ENCODE measurements around the gene ABCF1. TPM values are rescaled to one million over a fixed set of nuclear protein-coding genes. Genes with fewer than 3 reads are reported as not detected.
"Not testable (repeated sequence)": the region's sequence is repeated elsewhere in the genome, so short reads cannot be mapped to it uniquely, and the experiment has no call there.

The ABCF1 gene
- total RNA-seq (2022) (58.0 and 63.9 TPM in 2 replicates), Bru-seq, nascent RNA (percentile 87 among the genes with signal in this experiment), BruChase-seq, experiment 1, labeled RNA remaining after a 6-hour chase (percentile 92 among the genes with signal in this experiment), BruChase-seq, experiment 2, labeled RNA remaining after a 2-hour chase (percentile 85 among the genes with signal in this experiment)
- long read RNA-seq, transcript ABCF1-201 (25 exons, 3,481 nt), result major isoform, 35 of 114 reads
- long read RNA-seq, partial matches to known transcripts, result 18 of 114 reads
- long read RNA-seq, other reads (novel, unspliced or antisense), result 61 of 114 reads

DNA sequence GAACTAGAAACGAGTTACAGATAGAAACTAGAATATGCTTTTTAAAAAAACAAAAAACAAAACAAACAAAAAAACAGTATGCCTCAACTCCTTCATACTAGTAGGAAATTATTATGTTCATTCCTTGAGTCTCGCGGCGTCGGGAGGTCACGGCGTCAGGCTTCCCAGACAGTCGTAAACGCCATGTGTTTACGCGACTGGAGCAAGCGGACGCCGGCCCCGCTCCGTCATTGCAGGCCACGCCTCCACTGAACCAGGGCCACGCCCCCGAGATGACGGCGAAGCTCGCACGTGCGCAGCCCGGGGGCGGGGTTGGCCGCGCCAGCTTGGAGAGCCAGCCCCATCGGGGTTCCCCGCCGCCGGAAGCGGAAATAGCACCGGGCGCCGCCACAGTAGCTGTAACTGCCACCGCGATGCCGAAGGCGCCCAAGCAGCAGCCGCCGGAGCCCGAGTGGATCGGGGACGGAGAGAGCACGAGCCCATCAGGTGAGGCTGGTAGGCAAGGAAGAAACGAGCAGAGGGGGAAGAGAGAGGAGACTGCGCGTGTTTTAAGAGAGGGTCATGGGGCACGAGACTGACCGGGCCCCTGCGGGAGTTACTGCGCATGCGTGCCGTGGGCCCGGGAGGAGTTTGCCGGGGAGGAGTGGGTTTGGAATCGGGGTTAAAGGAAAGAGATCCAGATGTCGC lies at the start of gene ABCF1:
Gene ABCF1, plus strand, starts transcription at position 368 of the 687 bp plus-strand sequence. Its CDS starts 46 bp downstream, at position 414.
- peak within 1 kb of the TSS; percentile 92 for H3K4me3 Mint-ChIP-seq (ENCODE audit: unreplicated experiment)
- intact Hi-C loops (cut with micrococcal nuclease), result loop anchor here (1.0 kb wide), 1 partner anchor 15 kb away; the partner anchor contains the start of gene GNL1
- DNase-seq (ENCODE audit: unreplicated experiment), result peak; percentile 95
- H3K27ac Mint-ChIP-seq (ENCODE audit: low read depth, unreplicated experiment), result peak within 1 kb of the TSS; percentile 99
- no peaks in the 10 kb centered on the region for H3K27me3 Mint-ChIP-seq (ENCODE audit: insufficient read depth, unreplicated experiment)
- TF ChIP-seq, protein P1, sequence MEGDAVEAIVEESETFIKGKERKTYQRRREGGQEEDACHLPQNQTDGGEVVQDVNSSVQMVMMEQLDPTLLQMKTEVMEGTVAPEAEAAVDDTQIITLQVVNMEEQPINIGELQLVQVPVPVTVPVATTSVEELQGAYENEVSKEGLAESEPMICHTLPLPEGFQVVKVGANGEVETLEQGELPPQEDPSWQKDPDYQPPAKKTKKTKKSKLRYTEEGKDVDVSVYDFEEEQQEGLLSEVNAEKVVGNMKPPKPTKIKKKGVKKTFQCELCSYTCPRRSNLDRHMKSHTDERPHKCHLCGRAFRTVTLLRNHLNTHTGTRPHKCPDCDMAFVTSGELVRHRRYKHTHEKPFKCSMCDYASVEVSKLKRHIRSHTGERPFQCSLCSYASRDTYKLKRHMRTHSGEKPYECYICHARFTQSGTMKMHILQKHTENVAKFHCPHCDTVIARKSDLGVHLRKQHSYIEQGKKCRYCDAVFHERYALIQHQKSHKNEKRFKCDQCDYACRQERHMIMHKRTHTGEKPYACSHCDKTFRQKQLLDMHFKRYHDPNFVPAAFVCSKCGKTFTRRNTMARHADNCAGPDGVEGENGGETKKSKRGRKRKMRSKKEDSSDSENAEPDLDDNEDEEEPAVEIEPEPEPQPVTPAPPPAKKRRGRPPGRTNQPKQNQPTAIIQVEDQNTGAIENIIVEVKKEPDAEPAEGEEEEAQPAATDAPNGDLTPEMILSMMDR (IDR thresholded peaks at IDR 0.05; ENCODE audit: unreplicated experiment), result no peak
- peaks cover 25% of the 10 kb centered on the region for H3K36me3 Mint-ChIP-seq (ENCODE audit: insufficient read depth, unreplicated experiment)
- no peaks in the 10 kb centered on the region for H3K9me3 Mint-ChIP-seq (ENCODE audit: unreplicated experiment)
- ChIA-PET POLR2A (interaction anchor here (0.6 to 3.3 kb wide), 26 partner anchors 10 to 508 kb away, joined by 3 to 125 read pairs (median 4); partner anchors contain the start of genes DHX16, GNL1, MRPS18B and NRM), CTCF (interaction anchor here (0.6 to 1.4 kb wide), 7 partner anchors 14 to 259 kb away, joined by 3 to 6 read pairs (median 4); partner anchors contain the start of genes GNL1 and PRR3)
- no TSS peak for BruUV-seq (replicated peaks)
- peaks cover 43% of the 10 kb centered on the region for H3K4me1 Mint-ChIP-seq (ENCODE audit: insufficient read depth, unreplicated experiment)

DNA sequence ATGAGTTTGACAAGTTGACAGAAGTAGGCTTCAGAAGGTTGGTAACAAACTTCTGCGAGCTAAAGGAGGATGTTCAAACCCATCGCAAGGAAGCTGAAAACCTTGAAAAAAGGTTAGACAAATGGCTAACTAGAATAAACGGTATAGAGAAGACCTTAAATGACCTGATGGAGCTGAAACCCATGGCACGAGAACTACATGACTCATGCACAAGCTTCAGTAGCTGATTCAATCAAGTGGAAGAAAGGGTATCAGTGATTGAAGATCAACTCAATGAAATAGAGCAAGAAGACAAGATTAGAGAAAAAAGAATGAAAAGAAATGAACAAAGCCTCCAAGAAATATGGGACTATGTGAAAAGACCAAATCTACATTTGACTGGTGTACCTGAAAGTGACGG lies 49.3 kb upstream of the ABCF1 start:
- H3K27me3 Mint-ChIP-seq (ENCODE audit: insufficient read depth, unreplicated experiment); H3K9me3 Mint-ChIP-seq (ENCODE audit: unreplicated experiment); DNase-seq (ENCODE audit: unreplicated experiment); H3K27ac Mint-ChIP-seq (ENCODE audit: low read depth, unreplicated experiment); BruUV-seq (replicated peaks); intact Hi-C loops (cut with micrococcal nuclease); H3K36me3 Mint-ChIP-seq (ENCODE audit: insufficient read depth, unreplicated experiment); H3K4me3 Mint-ChIP-seq (ENCODE audit: unreplicated experiment): not testable (repeated sequence)
- peaks cover 12% of the 10 kb centered on the region for H3K4me1 Mint-ChIP-seq (ENCODE audit: insufficient read depth, unreplicated experiment)
- CTCF ChIA-PET, result interaction anchor here (0.7 to 3.3 kb wide), 4 partner anchors 9 to 23 kb away, joined by 3 to 26 read pairs (median 4); no protein-coding TSS in a partner anchor
- POLR2A ChIA-PET, result interaction anchor here (0.7 to 2.2 kb wide), 10 partner anchors 11 to 309 kb away, joined by 3 to 8 read pairs (median 4); partner anchors contain the start of gene TRIM26

DNA sequence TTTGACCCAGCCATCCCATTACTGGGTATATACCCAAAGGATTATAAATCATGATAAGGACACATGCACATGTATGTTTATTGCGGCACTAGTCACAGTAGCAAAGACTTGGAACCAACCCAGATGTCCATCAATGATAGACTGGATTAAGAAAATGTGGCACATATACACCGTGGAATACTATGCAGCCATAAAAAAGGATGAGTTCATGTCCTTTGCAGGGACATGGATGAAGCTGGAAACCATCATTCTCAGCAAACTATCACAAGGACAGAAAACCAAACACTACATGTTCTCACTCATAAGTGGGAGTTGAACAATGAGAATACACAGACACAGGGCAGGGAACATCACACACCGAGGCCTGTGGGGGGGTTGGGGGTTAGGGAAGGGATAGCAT lies 44.8 kb upstream of the ABCF1 start:
- BruUV-seq (replicated peaks), result not testable (repeated sequence)
- POLR2A ChIA-PET, result interaction anchor here (1.4 kb wide), 1 partner anchor 91 kb away, joined by 5 read pairs; the partner anchor contains the start of gene MRPS18B
- CTCF ChIA-PET, result interaction anchor here (1.5 kb wide), 1 partner anchor 33 kb away, joined by 3 read pairs; no protein-coding TSS in a partner anchor

DNA sequence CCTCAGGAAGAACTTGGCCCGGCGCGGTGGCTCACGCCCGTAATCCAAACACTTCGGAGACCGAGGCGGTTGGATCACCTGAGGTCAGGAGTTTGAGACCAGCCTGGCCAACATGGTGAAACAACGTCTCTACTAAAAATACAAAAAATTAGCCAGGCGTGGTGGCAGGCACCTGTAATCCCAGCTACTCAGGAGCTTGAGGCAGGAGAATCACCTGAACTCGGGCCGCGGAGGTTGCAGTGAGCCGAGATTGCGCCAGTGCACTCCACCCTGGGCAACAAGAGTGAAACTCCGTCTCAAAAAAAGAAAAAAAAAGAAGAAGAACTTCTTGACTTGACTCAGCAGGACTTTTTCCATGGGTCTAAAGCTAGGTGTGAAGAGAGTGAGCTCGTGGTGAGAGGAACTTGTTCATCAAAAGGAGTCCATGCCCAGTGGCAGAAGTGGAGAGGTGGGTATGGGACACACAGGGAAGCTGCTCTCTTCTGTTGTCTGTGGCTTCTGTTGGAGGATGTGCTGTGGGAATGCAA lies 41.8 kb upstream of the ABCF1 start:
- BruUV-seq (replicated peaks); H3K27ac Mint-ChIP-seq (ENCODE audit: low read depth, unreplicated experiment); H3K4me1 Mint-ChIP-seq (ENCODE audit: insufficient read depth, unreplicated experiment); intact Hi-C loops (cut with micrococcal nuclease); H3K36me3 Mint-ChIP-seq (ENCODE audit: insufficient read depth, unreplicated experiment); H3K9me3 Mint-ChIP-seq (ENCODE audit: unreplicated experiment); DNase-seq (ENCODE audit: unreplicated experiment); H3K4me3 Mint-ChIP-seq (ENCODE audit: unreplicated experiment); H3K27me3 Mint-ChIP-seq (ENCODE audit: insufficient read depth, unreplicated experiment): not testable (repeated sequence)
- POLR2A ChIA-PET, result interaction anchor here (0.7 to 1.2 kb wide), 4 partner anchors 12 to 44 kb away, joined by 3 to 6 read pairs (median 4); no protein-coding TSS in a partner anchor
- CTCF ChIA-PET, result interaction anchor here (1.5 to 5.0 kb wide), 4 partner anchors 8 to 49 kb away, joined by 3 to 115 read pairs (median 58); no protein-coding TSS in a partner anchor

More for the DNA sequence above, 44.8 kb upstream of the ABCF1 start:
- H3K4me1 Mint-ChIP-seq (ENCODE audit: insufficient read depth, unreplicated experiment); H3K27ac Mint-ChIP-seq (ENCODE audit: low read depth, unreplicated experiment); H3K36me3 Mint-ChIP-seq (ENCODE audit: insufficient read depth, unreplicated experiment); H3K4me3 Mint-ChIP-seq (ENCODE audit: unreplicated experiment); H3K27me3 Mint-ChIP-seq (ENCODE audit: insufficient read depth, unreplicated experiment); DNase-seq (ENCODE audit: unreplicated experiment); H3K9me3 Mint-ChIP-seq (ENCODE audit: unreplicated experiment); intact Hi-C loops (cut with micrococcal nuclease): not testable (repeated sequence)

DNA sequence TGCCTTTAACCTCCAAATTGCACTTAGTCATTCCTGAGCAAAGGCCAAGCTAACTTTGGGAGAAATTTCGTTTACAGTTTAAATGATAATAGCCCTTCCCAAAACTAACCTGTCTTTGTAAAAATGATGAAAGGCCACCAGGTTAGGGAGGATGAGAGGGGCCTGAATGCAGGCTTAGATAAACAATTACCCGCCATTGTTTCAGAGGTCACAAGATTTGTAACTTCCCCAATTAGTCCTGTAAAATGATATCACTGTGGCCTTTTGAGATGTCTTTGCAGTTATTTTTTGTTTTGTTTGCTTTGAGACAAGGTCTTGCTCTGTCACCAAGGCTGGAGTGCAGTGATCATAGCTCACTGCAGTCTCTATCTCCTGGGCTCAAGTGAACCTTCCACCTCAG lies 41.2 kb upstream of the ABCF1 start:
- DNase-seq (ENCODE audit: unreplicated experiment), result no peak
- TF ChIP-seq, protein P1 (IDR thresholded peaks at IDR 0.05; ENCODE audit: unreplicated experiment), result no peak
- H3K27ac Mint-ChIP-seq (ENCODE audit: low read depth, unreplicated experiment), result no peak overlapping the region
- H3K4me3 Mint-ChIP-seq (ENCODE audit: unreplicated experiment), result no peak overlapping the region
- no peaks in the 10 kb centered on the region for H3K36me3 Mint-ChIP-seq (ENCODE audit: insufficient read depth, unreplicated experiment)
- H3K4me1 Mint-ChIP-seq (ENCODE audit: insufficient read depth, unreplicated experiment), result no peaks in the 10 kb centered on the region
- H3K27me3 Mint-ChIP-seq (ENCODE audit: insufficient read depth, unreplicated experiment), result no peaks in the 10 kb centered on the region
- no TSS peak for BruUV-seq (replicated peaks)
- ChIA-PET CTCF (interaction anchor here (0.6 to 5.0 kb wide), 7 partner anchors 8 to 424 kb away, joined by 3 to 115 read pairs (median 5); no protein-coding TSS in a partner anchor), POLR2A (interaction anchor here (0.7 to 1.6 kb wide), 6 partner anchors 11 to 44 kb away, joined by 3 to 6 read pairs (median 4); no protein-coding TSS in a partner anchor)
- intact Hi-C loops (cut with micrococcal nuclease), result no loop called here
- H3K9me3 Mint-ChIP-seq (ENCODE audit: unreplicated experiment), result peaks cover 3% of the 10 kb centered on the region

Data from MCF 10A (cell line).